Breast epithelium (tissue), 4 donors: ENCODE measurements around the gene CCDC106. TPM values are rescaled to one million over a fixed set of nuclear protein-coding genes. Genes with fewer than 3 reads are reported as not detected.

Source experiments
- DNase-seq, 2 donors: peaks; one replicate each; pipeline ENCODE4 v3.0.0-alpha.2; 2019; ENCODE audit warnings: low spot score in 2 of 2
- H3K27ac ChIP-seq, 2 donors: fragments of 200-600 bp; sonication (generic) in 1 of 2; one replicate each; pipeline ENCODE4 v1.5.1; 2016 to 2019; ENCODE audit warnings: mild to moderate bottlenecking in 1 of 2
- H3K27me3 ChIP-seq, 2 donors: fragments of 200-600 bp; sonication (generic) in 1 of 2; one replicate each; pipeline versions ENCODE4 v1.5.1 to v1.6.0; 2017 to 2019; ENCODE audit warnings: control low read depth in 1 of 2, mild to moderate bottlenecking in 1 of 2
- H3K36me3 ChIP-seq: fragments of 200-600 bp; one replicate; pipeline ENCODE4 v1.5.1; 2019
- H3K4me1 ChIP-seq, 2 donors: fragments of 200-600 bp; sonication (generic); one replicate each; pipeline ENCODE4 v1.5.1; 2016 to 2019; ENCODE audit warnings: control low read depth in 1 of 2
- H3K4me3 ChIP-seq, 3 donors: fragments of 200-600 bp; sonication (generic); 1 replicate in 2 of 3; 2 replicates in 1 of 3; pipeline ENCODE4 v1.5.1; 2016 to 2019; ENCODE audit warnings: mild to moderate bottlenecking in 3 of 3, moderate library complexity in 2 of 3
- H3K9me3 ChIP-seq, 2 donors: fragments of 200-600 bp; sonication (generic) in 1 of 2; one replicate each; pipeline ENCODE4 v1.5.1; 2016 to 2019; ENCODE audit warnings: control low read depth in 1 of 2
- POLR2A ChIP-seq: fragments of 450-650 bp; IDR thresholded peaks from one replicate; pipeline ENCODE4 v1.6.1; 2016; ENCODE audit warnings: antibody characterized with exemption, mild to moderate bottlenecking, moderate library complexity
- POLR2AphosphoS5 ChIP-seq, 3 donors: sonication (generic); formaldehyde crosslinking; IDR thresholded peaks; one replicate each; pipeline ENCODE4 v1.6.1; 2017; ENCODE audit warnings: antibody characterized with exemption in 3 of 3
- intact Hi-C: fragments of 100-400 bp; cut with DNase I; formaldehyde crosslinking; loops from one replicate; pipeline ENCODE4 v1.15.1; 2023; ENCODE audit warnings: low total_unique reads
- total RNA-seq, 3 donors: library from RNA; depleted of rRNA; stranded (reverse); fragments of >200 nt; gene quantifications; one replicate each; pipeline ENCODE4 v1.1.0, GENCODE V29; 2016
- TF ChIP-seq, protein P1 (sequence below), 3 donors: fragments of 450-650 bp; IDR thresholded peaks; one replicate each; pipeline ENCODE4 v1.5.1; 2016 to 2017; ENCODE audit warnings: antibody characterized with exemption in 3 of 3, mild to moderate bottlenecking in 3 of 3, moderate library complexity in 3 of 3

The CCDC106 gene
- total RNA-seq, 3 donors from 2014 or later = 7.9 to 10.5 (median 10.2) TPM

DNA sequence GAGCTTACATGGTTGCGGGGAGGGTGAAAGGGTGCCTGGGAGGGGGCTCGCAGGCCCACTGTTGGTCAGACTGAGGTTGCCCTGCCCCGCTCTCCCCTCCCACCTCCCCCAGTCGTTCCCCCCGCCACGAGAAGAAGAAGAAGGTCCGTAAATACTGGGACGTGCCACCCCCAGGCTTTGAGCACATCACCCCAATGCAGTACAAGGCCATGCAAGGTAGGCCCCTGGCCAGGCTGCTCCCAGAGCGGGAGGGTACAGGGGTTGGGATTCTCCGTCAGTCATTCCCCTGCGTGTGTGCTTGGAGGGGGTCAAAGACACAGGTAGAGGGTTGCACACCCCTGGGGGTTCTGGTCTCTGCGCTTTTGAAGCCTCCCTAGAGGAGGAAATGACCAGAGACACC is 12.4 kb downstream of the CCDC106 start:
- peaks cover 19 to 37% of the 10 kb centered on the region in 2 donors for H3K4me1 ChIP-seq
- H3K27ac ChIP-seq = no peak overlapping the region
- no peak overlapping the region for H3K4me3 ChIP-seq
- no peaks in the 10 kb centered on the region for H3K27me3 ChIP-seq
- H3K9me3 ChIP-seq = no peaks in the 10 kb centered on the region
- H3K36me3 ChIP-seq = peaks cover 20% of the 10 kb centered on the region
- intact Hi-C loops = no loop called here
- no peak for TF ChIP-seq POLR2AphosphoS5 (IDR thresholded peaks at IDR 0.05)
- TF ChIP-seq POLR2A = no peak
- TF ChIP-seq, protein P1, sequence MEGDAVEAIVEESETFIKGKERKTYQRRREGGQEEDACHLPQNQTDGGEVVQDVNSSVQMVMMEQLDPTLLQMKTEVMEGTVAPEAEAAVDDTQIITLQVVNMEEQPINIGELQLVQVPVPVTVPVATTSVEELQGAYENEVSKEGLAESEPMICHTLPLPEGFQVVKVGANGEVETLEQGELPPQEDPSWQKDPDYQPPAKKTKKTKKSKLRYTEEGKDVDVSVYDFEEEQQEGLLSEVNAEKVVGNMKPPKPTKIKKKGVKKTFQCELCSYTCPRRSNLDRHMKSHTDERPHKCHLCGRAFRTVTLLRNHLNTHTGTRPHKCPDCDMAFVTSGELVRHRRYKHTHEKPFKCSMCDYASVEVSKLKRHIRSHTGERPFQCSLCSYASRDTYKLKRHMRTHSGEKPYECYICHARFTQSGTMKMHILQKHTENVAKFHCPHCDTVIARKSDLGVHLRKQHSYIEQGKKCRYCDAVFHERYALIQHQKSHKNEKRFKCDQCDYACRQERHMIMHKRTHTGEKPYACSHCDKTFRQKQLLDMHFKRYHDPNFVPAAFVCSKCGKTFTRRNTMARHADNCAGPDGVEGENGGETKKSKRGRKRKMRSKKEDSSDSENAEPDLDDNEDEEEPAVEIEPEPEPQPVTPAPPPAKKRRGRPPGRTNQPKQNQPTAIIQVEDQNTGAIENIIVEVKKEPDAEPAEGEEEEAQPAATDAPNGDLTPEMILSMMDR (IDR thresholded peaks at IDR 0.05) = no peak
- no peak for DNase-seq

DNA sequence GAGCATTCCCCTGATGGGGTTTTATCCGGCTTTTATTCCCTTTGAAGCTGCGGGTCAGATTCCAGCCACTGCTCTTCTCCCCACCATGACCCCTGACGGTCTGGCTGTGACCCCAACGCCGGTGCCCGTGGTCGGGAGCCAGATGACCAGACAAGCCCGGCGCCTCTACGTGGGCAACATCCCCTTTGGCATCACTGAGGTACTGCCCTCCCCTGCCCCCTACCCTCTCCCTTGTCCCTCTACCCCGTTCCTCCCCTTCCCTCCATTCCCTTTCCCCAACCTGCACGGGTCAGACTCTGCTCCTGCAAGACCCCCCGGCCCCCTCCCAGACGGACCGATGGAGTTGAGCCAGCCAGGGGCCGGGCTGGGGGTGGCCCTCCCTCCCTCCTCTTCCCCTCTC is 13.0 kb downstream of the CCDC106 start:
- Histone ChIP-seq H3K27ac (no peak overlapping the region), H3K36me3 (peaks cover 23% of the 10 kb centered on the region), H3K4me3 (no peak overlapping the region), H3K4me1 (peaks cover 19 to 34% of the 10 kb centered on the region in 2 donors), H3K9me3 (no peaks in the 10 kb centered on the region), H3K27me3 (no peaks in the 10 kb centered on the region)
- no peak for TF ChIP-seq POLR2A
- TF ChIP-seq, protein P1 (IDR thresholded peaks at IDR 0.05) = no peak
- no peak for TF ChIP-seq POLR2AphosphoS5 (IDR thresholded peaks at IDR 0.05)
- intact Hi-C loops = no loop called here
- no peak for DNase-seq

DNA sequence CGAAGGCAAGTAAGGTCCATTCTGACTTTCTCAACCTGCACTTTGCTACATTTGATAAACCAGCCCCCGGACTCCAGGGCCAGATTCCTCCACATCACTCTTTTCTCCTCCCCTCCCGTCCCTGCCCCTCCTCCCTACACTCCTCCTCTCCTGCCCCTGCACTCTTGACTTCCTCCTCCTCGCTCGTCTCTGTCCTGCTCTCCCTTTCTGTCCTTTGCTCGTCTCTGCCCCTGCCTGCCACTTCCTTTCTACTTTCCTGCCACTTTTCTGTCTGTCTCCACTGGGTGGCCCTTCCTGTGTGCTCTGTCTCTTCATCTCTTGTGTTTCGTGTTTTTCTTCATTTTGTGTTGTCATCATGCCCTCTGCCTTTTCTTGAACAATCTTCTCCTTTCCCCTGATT is 13.8 kb downstream of the CCDC106 start:
- Histone ChIP-seq H3K4me1 (peaks cover 14 to 26% of the 10 kb centered on the region in 2 donors), H3K4me3 (no peak overlapping the region), H3K27me3 (no peaks in the 10 kb centered on the region), H3K27ac (no peak overlapping the region), H3K36me3 (peaks cover 31% of the 10 kb centered on the region), H3K9me3 (no peaks in the 10 kb centered on the region)
- intact Hi-C loops = no loop called here
- no peak for DNase-seq
- no peak for TF ChIP-seq POLR2A
- no peak for TF ChIP-seq POLR2AphosphoS5 (IDR thresholded peaks at IDR 0.05)
- TF ChIP-seq, protein P1 (IDR thresholded peaks at IDR 0.05) = no peak

DNA sequence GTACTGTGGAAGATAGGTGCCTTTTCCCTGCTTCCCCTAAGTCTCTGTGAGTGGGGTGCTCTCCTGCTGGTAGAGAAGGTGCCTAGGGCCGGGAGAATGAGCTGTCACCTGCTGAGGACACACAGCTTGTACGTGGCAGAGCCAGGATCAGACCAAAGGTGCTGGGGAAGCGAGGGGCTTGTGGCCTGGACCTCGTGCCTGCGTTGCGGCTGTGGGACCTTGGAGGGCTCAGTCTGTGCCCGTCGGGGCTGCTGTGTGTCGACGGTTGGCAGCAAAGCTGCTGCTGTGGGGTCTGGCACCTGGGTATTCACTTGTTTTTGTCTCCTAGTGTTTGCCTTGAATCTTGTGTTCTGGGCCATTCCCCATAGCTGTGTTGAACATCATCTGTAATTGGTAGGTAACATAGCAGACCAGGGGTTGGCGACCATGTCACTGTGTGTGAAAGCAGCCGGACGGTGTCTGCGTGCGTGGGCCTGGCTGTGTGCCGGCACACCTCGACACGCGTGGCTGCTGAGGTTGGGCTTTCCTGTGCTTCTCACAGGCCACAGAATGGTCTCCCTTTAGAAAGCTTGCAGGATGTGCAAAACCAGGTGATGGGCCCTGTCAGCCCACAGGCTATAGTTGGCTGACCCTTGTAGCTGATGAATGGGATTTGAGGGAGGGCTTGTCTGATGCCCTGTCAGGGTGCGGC is 16.0 kb downstream of the CCDC106 start:
- Histone ChIP-seq H3K4me3 (no peak overlapping the region), H3K36me3 (peaks cover 35% of the 10 kb centered on the region), H3K9me3 (no peaks in the 10 kb centered on the region), H3K27me3 (no peaks in the 10 kb centered on the region), H3K27ac (no peak overlapping the region), H3K4me1 (peaks cover 3 to 4% of the 10 kb centered on the region in 2 donors)
- DNase-seq = no peak
- TF ChIP-seq, protein P1 (IDR thresholded peaks at IDR 0.05) = no peak
- TF ChIP-seq POLR2A (no peak), POLR2AphosphoS5 (IDR thresholded peaks at IDR 0.05) (no peak)
- intact Hi-C loops = no loop called here

DNA sequence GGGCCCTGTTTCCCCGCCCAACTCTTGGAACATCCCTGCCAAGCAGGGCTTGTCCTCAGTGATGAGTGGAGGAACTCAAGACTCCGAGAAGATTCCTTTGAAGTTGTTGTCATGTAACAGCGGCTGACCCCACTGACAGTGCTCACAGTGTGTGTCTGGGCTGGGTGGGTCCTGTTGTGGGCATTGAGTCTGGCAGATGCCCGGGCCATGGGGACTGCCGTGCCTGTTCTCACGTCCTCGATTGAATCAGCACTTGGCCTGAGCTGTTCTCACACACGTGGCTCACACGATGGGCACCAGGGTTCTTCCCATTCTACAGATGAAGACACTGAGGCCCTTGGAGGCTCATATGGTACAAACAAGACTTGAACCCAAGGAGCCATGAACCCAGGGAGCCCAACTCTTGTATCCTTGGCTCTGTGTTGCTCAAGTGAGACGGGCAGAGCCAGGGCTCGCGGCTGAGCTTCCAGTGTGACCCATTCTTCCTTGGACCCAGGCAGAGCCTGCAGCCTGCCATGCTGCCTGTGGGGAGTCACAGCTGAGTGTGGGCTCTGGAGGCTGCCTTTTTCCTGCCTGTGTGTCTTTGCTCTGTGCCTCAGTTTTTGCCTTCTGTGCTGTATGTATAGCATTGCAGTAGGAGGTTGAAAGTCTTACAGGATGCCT is 18.5 kb downstream of the CCDC106 start:
- DNase-seq = no peak
- Histone ChIP-seq H3K36me3 (peaks cover 40% of the 10 kb centered on the region), H3K4me3 (no peak overlapping the region), H3K9me3 (no peaks in the 10 kb centered on the region), H3K27ac (no peak overlapping the region), H3K27me3 (no peaks in the 10 kb centered on the region), H3K4me1 (no peaks in the 10 kb centered on the region)
- intact Hi-C loops = no loop called here
- TF ChIP-seq, protein P1 (IDR thresholded peaks at IDR 0.05) = no peak
- TF ChIP-seq POLR2A (no peak), POLR2AphosphoS5 (IDR thresholded peaks at IDR 0.05) (no peak)
